SK-N-SH treated with all-trans-retinoic acid at 6 μM for 48 hours (cell line): Measurements from ENCODE around the gene ETV6.

Experiments used
- ATAC-seq: fragments of 200-7000 bp; cut with Tn5 transposase; 3 replicates; pipeline ENCODE4 v1.9.1; 2020; ENCODE audit warnings: mild to moderate bottlenecking, moderate library complexity
- ARNTL ChIP-seq: fragments of 450-650 bp; formaldehyde crosslinking; IDR thresholded peaks from 2 replicates; pipeline ENCODE4 v1.5.0; 2020; ENCODE audit warnings: low read depth, mild to moderate bottlenecking, moderate library complexity, borderline replicate concordance
- BACH2 ChIP-seq: fragments of 250-450 bp; sonication (Bioruptor Pico); IDR thresholded peaks from 2 replicates; pipeline ENCODE4 v1.9.0; 2021; ENCODE audit warnings: mild to moderate bottlenecking, borderline replicate concordance
- CREB5 ChIP-seq: fragments of 250-450 bp; sonication (Bioruptor Pico); IDR thresholded peaks from 2 replicates; pipeline ENCODE4 v1.5.1; 2020; ENCODE audit warnings: low read depth, mild to moderate bottlenecking, moderate library complexity
- CSDC2 ChIP-seq: fragments of 250-450 bp; sonication (Bioruptor Pico); IDR thresholded peaks from 2 replicates; pipeline ENCODE4 v1.5.0; 2020; ENCODE audit warnings: mild to moderate bottlenecking, moderate library complexity
- CSRNP3 ChIP-seq: fragments of 250-450 bp; sonication (Bioruptor Pico); IDR thresholded peaks from 2 replicates; pipeline ENCODE4 v1.5.1; 2021; ENCODE audit warnings: mild to moderate bottlenecking, moderate library complexity
- ESRRG ChIP-seq: fragments of 250-450 bp; sonication (Bioruptor Pico); IDR thresholded peaks from 2 replicates; pipeline ENCODE4 v1.6.1; 2021; ENCODE audit warnings: mild to moderate bottlenecking
- GLIS3 ChIP-seq: fragments of 250-450 bp; sonication (Bioruptor Pico); IDR thresholded peaks from 2 replicates; pipeline ENCODE4 v1.5.0; 2020; ENCODE audit warnings: mild to moderate bottlenecking, moderate library complexity
- ISL1 ChIP-seq: fragments of 250-450 bp; sonication (Bioruptor Pico); IDR thresholded peaks from 2 replicates; pipeline ENCODE4 v2.1.2; 2022; ENCODE audit warnings: mild to moderate bottlenecking, moderate library complexity
- OSR1 ChIP-seq: fragments of 250-450 bp; sonication (Bioruptor Pico); IDR thresholded peaks from 2 replicates; pipeline ENCODE4 v1.8.0; 2022; ENCODE audit warnings: moderate library complexity, mild to moderate bottlenecking, inconsistent platforms
- PPARA ChIP-seq: fragments of 250-450 bp; sonication (Bioruptor Pico); IDR thresholded peaks from 2 replicates; pipeline ENCODE4 v1.5.0; 2020; ENCODE audit warnings: mild to moderate bottlenecking, borderline replicate concordance
- SNAI2 ChIP-seq: fragments of 250-450 bp; sonication (Bioruptor Pico); IDR thresholded peaks from 2 replicates; pipeline ENCODE4 v1.5.0; 2020; ENCODE audit warnings: mild to moderate bottlenecking, moderate library complexity
- TCF4 ChIP-seq: fragments of 250-450 bp; sonication (Bioruptor Pico); IDR thresholded peaks from 2 replicates; pipeline ENCODE4 v1.8.0; 2021; ENCODE audit warnings: mild to moderate bottlenecking, moderate library complexity, borderline replicate concordance
- TOX ChIP-seq: fragments of 250-450 bp; sonication (Bioruptor Pico); IDR thresholded peaks from 2 replicates; pipeline ENCODE4 v1.8.0; 2021; ENCODE audit warnings: mild to moderate bottlenecking, moderate library complexity, borderline replicate concordance
- ZC3H10 ChIP-seq: fragments of 250-450 bp; sonication (Bioruptor Pico); IDR thresholded peaks from 2 replicates; pipeline ENCODE4 v1.5.1; 2021; ENCODE audit warnings: mild to moderate bottlenecking, moderate library complexity
- ZFP3 ChIP-seq: fragments of 250-450 bp; sonication (Bioruptor Pico); IDR thresholded peaks from 2 replicates; pipeline ENCODE4 v1.5.0; 2020; ENCODE audit warnings: mild to moderate bottlenecking, moderate library complexity
- ZFP30 ChIP-seq: fragments of 450-650 bp; formaldehyde crosslinking; IDR thresholded peaks from 2 replicates; pipeline ENCODE4 v1.5.0; 2022; ENCODE audit warnings: mild to moderate bottlenecking, moderate library complexity
- ZNF565 ChIP-seq: fragments of 450-650 bp; formaldehyde crosslinking; conservative IDR thresholded peaks from 2 replicates; pipeline ENCODE4 v1.5.0; 2020; ENCODE audit warnings: low read depth, mild to moderate bottlenecking, moderate library complexity
- ZNF70 ChIP-seq: fragments of 450-650 bp; formaldehyde crosslinking; IDR thresholded peaks from 2 replicates; pipeline ENCODE4 v1.5.0; 2020; ENCODE audit warnings: mild to moderate bottlenecking, moderate library complexity
- ZNF8 ChIP-seq: fragments of 450-650 bp; formaldehyde crosslinking; IDR thresholded peaks from 2 replicates; pipeline ENCODE4 v1.5.0; 2020; ENCODE audit warnings: mild to moderate bottlenecking, moderate library complexity
- TF ChIP-seq, protein P1 (sequence below): fragments of 250-450 bp; sonication (Bioruptor Pico); IDR thresholded peaks from 2 replicates; pipeline ENCODE4 v1.5.0; 2020; ENCODE audit warnings: mild to moderate bottlenecking, moderate library complexity
- TF ChIP-seq, protein P2 (sequence below): fragments of 250-450 bp; sonication (Bioruptor Pico); IDR thresholded peaks from 2 replicates; pipeline ENCODE4 v1.8.0; 2020; ENCODE audit warnings: mild to moderate bottlenecking, moderate library complexity, borderline replicate concordance
- TF ChIP-seq, protein P3 (sequence below): fragments of 250-450 bp; sonication (Bioruptor Pico); IDR thresholded peaks from 2 replicates; pipeline ENCODE4 v1.8.0; 2021; ENCODE audit warnings: low read depth, mild to moderate bottlenecking, moderate library complexity, borderline replicate concordance

The ETV6 gene

GRCh38 chr12:11902525-11902875 lies 253.0 kb downstream of the ETV6 start:
- TF ChIP-seq OSR1 (no peak), BACH2 (CRISPR knock-in tag) (no peak), ZNF565 (CRISPR knock-in tag) (no peak), ESRRG (no peak)
- TF ChIP-seq, protein P1, sequence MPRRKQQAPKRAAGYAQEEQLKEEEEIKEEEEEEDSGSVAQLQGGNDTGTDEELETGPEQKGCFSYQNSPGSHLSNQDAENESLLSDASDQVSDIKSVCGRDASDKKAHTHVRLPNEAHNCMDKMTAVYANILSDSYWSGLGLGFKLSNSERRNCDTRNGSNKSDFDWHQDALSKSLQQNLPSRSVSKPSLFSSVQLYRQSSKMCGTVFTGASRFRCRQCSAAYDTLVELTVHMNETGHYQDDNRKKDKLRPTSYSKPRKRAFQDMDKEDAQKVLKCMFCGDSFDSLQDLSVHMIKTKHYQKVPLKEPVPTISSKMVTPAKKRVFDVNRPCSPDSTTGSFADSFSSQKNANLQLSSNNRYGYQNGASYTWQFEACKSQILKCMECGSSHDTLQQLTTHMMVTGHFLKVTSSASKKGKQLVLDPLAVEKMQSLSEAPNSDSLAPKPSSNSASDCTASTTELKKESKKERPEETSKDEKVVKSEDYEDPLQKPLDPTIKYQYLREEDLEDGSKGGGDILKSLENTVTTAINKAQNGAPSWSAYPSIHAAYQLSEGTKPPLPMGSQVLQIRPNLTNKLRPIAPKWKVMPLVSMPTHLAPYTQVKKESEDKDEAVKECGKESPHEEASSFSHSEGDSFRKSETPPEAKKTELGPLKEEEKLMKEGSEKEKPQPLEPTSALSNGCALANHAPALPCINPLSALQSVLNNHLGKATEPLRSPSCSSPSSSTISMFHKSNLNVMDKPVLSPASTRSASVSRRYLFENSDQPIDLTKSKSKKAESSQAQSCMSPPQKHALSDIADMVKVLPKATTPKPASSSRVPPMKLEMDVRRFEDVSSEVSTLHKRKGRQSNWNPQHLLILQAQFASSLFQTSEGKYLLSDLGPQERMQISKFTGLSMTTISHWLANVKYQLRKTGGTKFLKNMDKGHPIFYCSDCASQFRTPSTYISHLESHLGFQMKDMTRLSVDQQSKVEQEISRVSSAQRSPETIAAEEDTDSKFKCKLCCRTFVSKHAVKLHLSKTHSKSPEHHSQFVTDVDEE: no peak
- no peak for ATAC-seq

DNA sequence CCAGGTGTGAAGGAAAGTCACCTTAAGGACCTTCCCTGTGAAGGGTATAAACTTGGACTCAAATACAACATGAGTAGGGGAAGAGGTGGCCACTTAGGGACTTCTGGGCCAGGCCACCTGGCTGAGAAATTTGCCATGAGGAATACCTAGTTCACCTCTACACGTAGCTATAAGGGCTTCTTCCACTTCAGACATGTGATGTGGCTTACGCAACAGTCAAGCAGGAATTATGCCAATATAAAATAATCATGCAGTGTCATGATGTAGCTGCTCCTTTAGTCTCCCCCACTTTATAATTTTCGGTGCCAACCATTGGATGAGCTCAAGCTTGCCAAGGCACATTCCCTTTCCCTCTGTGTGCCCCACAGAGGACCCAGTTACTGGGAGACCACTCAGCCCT lies 254.7 kb downstream of the ETV6 start:
- no peak for ATAC-seq
- no peak for TF ChIP-seq BACH2 (CRISPR knock-in tag)
- TF ChIP-seq ZNF70: no peak
- TF ChIP-seq ZFP30 (CRISPR knock-in tag): no peak
- no peak for TF ChIP-seq CREB5 (CRISPR knock-in tag)
- no peak for TF ChIP-seq ZNF565 (CRISPR knock-in tag)
- no peak for TF ChIP-seq ZNF8 (CRISPR knock-in tag)
- TF ChIP-seq OSR1: no peak
- TF ChIP-seq, protein P1: no peak
- no peak for TF ChIP-seq ISL1 (CRISPR knock-in tag)
- TF ChIP-seq, protein P2, sequence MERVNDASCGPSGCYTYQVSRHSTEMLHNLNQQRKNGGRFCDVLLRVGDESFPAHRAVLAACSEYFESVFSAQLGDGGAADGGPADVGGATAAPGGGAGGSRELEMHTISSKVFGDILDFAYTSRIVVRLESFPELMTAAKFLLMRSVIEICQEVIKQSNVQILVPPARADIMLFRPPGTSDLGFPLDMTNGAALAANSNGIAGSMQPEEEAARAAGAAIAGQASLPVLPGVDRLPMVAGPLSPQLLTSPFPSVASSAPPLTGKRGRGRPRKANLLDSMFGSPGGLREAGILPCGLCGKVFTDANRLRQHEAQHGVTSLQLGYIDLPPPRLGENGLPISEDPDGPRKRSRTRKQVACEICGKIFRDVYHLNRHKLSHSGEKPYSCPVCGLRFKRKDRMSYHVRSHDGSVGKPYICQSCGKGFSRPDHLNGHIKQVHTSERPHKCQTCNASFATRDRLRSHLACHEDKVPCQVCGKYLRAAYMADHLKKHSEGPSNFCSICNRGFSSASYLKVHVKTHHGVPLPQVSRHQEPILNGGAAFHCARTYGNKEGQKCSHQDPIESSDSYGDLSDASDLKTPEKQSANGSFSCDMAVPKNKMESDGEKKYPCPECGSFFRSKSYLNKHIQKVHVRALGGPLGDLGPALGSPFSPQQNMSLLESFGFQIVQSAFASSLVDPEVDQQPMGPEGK (CRISPR knock-in tag): no peak
- TF ChIP-seq TCF4 (CRISPR knock-in tag): no peak
- no peak for TF ChIP-seq ZFP3 (CRISPR knock-in tag)
- TF ChIP-seq, protein P3, sequence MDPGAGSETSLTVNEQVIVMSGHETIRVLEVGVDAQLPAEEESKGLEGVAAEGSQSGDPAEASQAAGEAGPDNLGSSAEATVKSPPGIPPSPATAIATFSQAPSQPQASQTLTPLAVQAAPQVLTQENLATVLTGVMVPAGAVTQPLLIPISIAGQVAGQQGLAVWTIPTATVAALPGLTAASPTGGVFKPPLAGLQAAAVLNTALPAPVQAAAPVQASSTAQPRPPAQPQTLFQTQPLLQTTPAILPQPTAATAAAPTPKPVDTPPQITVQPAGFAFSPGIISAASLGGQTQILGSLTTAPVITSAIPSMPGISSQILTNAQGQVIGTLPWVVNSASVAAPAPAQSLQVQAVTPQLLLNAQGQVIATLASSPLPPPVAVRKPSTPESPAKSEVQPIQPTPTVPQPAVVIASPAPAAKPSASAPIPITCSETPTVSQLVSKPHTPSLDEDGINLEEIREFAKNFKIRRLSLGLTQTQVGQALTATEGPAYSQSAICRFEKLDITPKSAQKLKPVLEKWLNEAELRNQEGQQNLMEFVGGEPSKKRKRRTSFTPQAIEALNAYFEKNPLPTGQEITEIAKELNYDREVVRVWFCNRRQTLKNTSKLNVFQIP: no peak
- TF ChIP-seq CSDC2: no peak
- no peak for TF ChIP-seq ESRRG
- no peak for TF ChIP-seq ZC3H10 (CRISPR knock-in tag)
- TF ChIP-seq SNAI2 (CRISPR knock-in tag): no peak
- TF ChIP-seq, all 23 proteins: peak for 0

DNA sequence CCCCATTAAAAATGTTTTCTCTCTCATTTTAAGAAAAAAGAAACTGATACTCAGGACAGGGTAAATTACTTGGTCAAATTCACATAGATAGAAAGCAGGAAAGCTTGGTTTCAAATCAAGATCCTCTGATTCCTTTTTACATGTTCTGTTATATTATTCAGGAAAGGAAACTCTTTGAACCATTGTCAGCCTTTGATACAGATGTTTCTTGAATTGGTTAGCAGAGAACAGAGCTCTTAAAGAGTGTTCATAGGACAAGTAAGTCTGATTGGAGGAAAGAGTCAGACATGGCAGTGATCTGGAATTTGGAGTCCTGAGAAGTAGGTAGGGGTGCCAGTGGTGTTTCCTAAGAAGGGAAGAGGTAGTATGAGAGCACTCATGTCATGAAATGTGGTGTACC lies 256.1 kb downstream of the ETV6 start:
- ATAC-seq: no peak
- no peak for TF ChIP-seq ZNF565 (CRISPR knock-in tag)
- TF ChIP-seq TOX: no peak
- no peak for TF ChIP-seq PPARA
- no peak for TF ChIP-seq ZC3H10 (CRISPR knock-in tag)
- no peak for TF ChIP-seq CSRNP3 (CRISPR knock-in tag)
- TF ChIP-seq CREB5 (CRISPR knock-in tag): no peak
- TF ChIP-seq GLIS3: no peak
- no peak for TF ChIP-seq ARNTL (CRISPR knock-in tag)
- TF ChIP-seq, protein P1: no peak
- no peak for TF ChIP-seq OSR1
- no peak for TF ChIP-seq SNAI2 (CRISPR knock-in tag)
- no peak for TF ChIP-seq ZFP3 (CRISPR knock-in tag)
